Stimulated activated CD4-positive, alpha-beta T cell treated with anti-CD3 and anti-CD28 coated beads, Interleukin-15, amount 100 ng/mL, for 24 hours (primary cell): ENCODE results near the gene PTCD1.

ENCODE experiments used
- DNase-seq: peaks from one replicate; pipeline ENCODE4 v3.0.0-alpha.2; 2020

PTCD1 gene

GRCh38 chr7:99438573-99439480 lies at the start of gene PTCD1, which contains the start of gene CPSF4:
Gene PTCD1, minus strand, starts transcription at chr7:99438798. Its CDS starts 3,556 bp downstream, at chr7:99435242.
Gene CPSF4, plus strand, starts transcription at chr7:99438943. Its CDS starts 140 bp downstream, at chr7:99439083.
- peak; percentile 96 for DNase-seq

- no peak for DNase-seq
These were observed 46.5 kb upstream of the PTCD1 start for GRCh38 chr7:99485094-99485493.

- no peak for DNase-seq
These were observed 40.2 kb upstream of the PTCD1 start for GRCh38 chr7:99478464-99479440.

GRCh38 chr7:99476107-99476506 lies 37.5 kb upstream of the PTCD1 start:
- no peak for DNase-seq

- peak; percentile 26 for DNase-seq
These were observed 34.7 kb upstream of the PTCD1 start for GRCh38 chr7:99473315-99473596.

- peak; percentile 99 for DNase-seq
These were observed 34.1 kb upstream of the PTCD1 start, which contains the start of gene ZNF789 for GRCh38 chr7:99472561-99473314. Gene ZNF789, plus strand, starts transcription at chr7:99472890. Its CDS starts 3,567 bp downstream, at chr7:99476457.

GRCh38 chr7:99469381-99470065 lies 30.9 kb upstream of the PTCD1 start:
- no peak for DNase-seq

GRCh38 chr7:99468336-99468918 lies 29.8 kb upstream of the PTCD1 start:
- DNase-seq = no peak

GRCh38 chr7:99465421-99465768 lies 26.8 kb upstream of the PTCD1 start:
- no peak for DNase-seq

- no peak for DNase-seq
These were observed 22.6 kb upstream of the PTCD1 start for GRCh38 chr7:99461221-99461620.

- DNase-seq = no peak
These were observed 22.1 kb upstream of the PTCD1 start for GRCh38 chr7:99460651-99461050.

- peak; percentile 51 for DNase-seq
These were observed 20.5 kb upstream of the PTCD1 start for GRCh38 chr7:99459087-99459486.

GRCh38 chr7:99457650-99458493 lies 19.3 kb upstream of the PTCD1 start:
- DNase-seq = no peak

GRCh38 chr7:99457050-99457649 lies 18.6 kb upstream of the PTCD1 start:
- DNase-seq = no peak

GRCh38 chr7:99456288-99456687 lies 17.7 kb upstream of the PTCD1 start:
- DNase-seq = no peak

- DNase-seq = no peak
These were observed 17.3 kb upstream of the PTCD1 start for GRCh38 chr7:99455874-99456273.

- no peak for DNase-seq
These were observed 14.5 kb upstream of the PTCD1 start for GRCh38 chr7:99453105-99453504.

- no peak for DNase-seq
These were observed 13.9 kb upstream of the PTCD1 start for GRCh38 chr7:99452541-99452940.

GRCh38 chr7:99451936-99452335 lies 13.3 kb upstream of the PTCD1 start:
- no peak for DNase-seq

GRCh38 chr7:99449326-99449725 lies 10.7 kb upstream of the PTCD1 start:
- DNase-seq = no peak
